Panc1 (cell line): ENCODE results near the gene ZFP14.
"Not testable (repeated sequence)": the region's sequence is repeated elsewhere in the genome, so short reads cannot be mapped to it uniquely, and the experiment has no call there.

Experiments used
- POLR2AphosphoS5 ChIP-seq: IDR thresholded peaks from 2 replicates; pipeline ENCODE4 v1.6.1; 2012; ENCODE audit warnings: mild to moderate bottlenecking, low read depth, low read length, moderate library complexity
- TF ChIP-seq, protein P1 (sequence below): fragments of 450-650 bp; IDR thresholded peaks from 2 replicates; pipeline ENCODE4 v1.5.1; 2017; ENCODE audit warnings: mild to moderate bottlenecking

- TF ChIP-seq POLR2AphosphoS5, result not testable (repeated sequence)
- TF ChIP-seq, protein P1, sequence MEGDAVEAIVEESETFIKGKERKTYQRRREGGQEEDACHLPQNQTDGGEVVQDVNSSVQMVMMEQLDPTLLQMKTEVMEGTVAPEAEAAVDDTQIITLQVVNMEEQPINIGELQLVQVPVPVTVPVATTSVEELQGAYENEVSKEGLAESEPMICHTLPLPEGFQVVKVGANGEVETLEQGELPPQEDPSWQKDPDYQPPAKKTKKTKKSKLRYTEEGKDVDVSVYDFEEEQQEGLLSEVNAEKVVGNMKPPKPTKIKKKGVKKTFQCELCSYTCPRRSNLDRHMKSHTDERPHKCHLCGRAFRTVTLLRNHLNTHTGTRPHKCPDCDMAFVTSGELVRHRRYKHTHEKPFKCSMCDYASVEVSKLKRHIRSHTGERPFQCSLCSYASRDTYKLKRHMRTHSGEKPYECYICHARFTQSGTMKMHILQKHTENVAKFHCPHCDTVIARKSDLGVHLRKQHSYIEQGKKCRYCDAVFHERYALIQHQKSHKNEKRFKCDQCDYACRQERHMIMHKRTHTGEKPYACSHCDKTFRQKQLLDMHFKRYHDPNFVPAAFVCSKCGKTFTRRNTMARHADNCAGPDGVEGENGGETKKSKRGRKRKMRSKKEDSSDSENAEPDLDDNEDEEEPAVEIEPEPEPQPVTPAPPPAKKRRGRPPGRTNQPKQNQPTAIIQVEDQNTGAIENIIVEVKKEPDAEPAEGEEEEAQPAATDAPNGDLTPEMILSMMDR, result not testable (repeated sequence)
Measured at GRCh38 chr19:36311098-36311760, 67.8 kb downstream of the ZFP14 start.
